ENCODE measurements around the gene SAMD9L. TPM values are rescaled to one million over a fixed set of nuclear protein-coding genes. Genes with fewer than 3 reads are reported as not detected.

SAMD9L gene
- total RNA-seq, 2 donors from 2014 or later: 7.2 to 10.7 TPM

DNA sequence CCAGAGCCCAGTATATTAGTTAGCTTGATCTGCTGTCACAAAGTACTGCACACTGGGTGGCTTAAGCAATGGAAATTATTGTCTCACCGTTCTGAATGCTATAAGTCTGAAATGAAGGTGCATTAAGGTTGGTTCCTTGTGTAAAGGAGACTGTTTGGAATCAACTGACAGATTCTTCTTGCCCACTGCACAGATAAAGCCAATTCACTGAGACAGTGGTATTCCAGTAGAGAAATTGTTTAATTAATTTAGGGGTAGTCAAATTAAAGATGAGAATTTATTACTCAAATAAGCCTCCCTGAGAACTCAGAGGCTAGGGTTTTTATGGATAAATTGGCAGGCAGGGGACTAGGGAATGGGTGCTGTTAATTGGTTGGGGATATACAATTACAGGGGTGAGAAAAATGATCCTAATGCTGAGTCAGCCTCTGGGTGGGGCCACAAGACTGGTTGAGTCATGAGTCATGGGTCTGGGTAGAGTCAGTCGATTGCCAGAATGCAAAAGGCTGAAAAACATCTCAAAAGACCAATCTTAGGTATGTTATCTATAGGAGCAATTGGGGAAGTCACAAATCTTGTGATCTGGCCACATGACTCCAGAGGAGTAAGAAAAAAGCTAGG, 23.5 kb upstream of the SAMD9L start:
- no peak for DNase-seq
- Histone ChIP-seq H3K27me3 (no peaks in the 10 kb centered on the region), H3K4me1 (no peaks in the 10 kb centered on the region), H3K4me3 (no peak overlapping the region), H3K9ac (ENCODE audit: low read depth in 2 of 2, low read length in 2 of 2) (no peak overlapping the region), H3K9me3 (no peaks in the 10 kb centered on the region), H3K27ac (no peak overlapping the region), H3K36me3 (no peaks in the 10 kb centered on the region)
- intact Hi-C loops (cut with DNase I): no loop called here
- TF ChIP-seq, protein P1, sequence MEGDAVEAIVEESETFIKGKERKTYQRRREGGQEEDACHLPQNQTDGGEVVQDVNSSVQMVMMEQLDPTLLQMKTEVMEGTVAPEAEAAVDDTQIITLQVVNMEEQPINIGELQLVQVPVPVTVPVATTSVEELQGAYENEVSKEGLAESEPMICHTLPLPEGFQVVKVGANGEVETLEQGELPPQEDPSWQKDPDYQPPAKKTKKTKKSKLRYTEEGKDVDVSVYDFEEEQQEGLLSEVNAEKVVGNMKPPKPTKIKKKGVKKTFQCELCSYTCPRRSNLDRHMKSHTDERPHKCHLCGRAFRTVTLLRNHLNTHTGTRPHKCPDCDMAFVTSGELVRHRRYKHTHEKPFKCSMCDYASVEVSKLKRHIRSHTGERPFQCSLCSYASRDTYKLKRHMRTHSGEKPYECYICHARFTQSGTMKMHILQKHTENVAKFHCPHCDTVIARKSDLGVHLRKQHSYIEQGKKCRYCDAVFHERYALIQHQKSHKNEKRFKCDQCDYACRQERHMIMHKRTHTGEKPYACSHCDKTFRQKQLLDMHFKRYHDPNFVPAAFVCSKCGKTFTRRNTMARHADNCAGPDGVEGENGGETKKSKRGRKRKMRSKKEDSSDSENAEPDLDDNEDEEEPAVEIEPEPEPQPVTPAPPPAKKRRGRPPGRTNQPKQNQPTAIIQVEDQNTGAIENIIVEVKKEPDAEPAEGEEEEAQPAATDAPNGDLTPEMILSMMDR (IDR thresholded peaks at IDR 0.05): no peak

DNA sequence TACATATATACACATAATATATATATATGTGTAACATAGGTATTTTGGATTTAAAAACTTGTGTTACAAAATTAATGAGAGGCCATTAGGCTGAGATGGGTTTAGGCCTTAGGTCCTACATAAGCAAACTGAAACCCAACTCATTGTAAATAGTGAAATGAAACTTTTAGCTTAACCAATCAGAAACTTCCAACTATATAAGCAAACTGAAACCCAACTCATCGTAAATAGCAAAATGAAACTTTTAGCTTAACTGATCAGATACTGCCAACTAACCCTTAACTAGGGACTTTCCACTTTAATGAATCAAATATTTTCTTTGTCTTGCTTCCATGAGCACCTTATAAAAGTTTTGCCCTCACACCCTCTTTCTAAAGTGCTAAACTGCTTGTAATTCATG, 17.3 kb upstream of the SAMD9L start:
- intact Hi-C loops (cut with DNase I): no loop called here
- no peaks in the 10 kb centered on the region for H3K4me1 ChIP-seq
- H3K27me3 ChIP-seq: no peaks in the 10 kb centered on the region
- TF ChIP-seq, protein P1 (IDR thresholded peaks at IDR 0.05): no peak
- H3K36me3 ChIP-seq: no peaks in the 10 kb centered on the region
- no peaks in the 10 kb centered on the region for H3K9me3 ChIP-seq
- no peak for DNase-seq
- H3K27ac ChIP-seq: no peak overlapping the region
- H3K4me3 ChIP-seq: no peak overlapping the region
- no peak overlapping the region for H3K9ac ChIP-seq (ENCODE audit: low read depth in 2 of 2, low read length in 2 of 2)

DNA sequence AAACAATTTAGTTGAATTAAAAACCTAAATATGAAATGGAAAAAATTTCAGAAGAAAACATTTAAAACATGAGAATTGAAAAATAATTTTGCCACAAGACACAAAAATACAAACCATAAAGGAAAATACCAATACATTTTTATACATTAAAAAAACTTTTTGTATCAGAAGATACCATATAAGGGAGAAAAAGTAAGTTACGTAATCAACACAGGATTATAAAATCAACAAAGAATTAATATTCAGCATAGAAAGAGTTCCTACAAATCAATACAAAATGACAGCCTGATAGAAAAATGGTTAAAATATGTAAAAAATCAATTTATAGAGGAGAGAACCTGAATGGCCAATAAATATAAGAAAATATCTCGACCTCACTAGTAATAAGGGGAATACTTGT, 16.6 kb upstream of the SAMD9L start:
- intact Hi-C loops (cut with DNase I): no loop called here
- Histone ChIP-seq H3K9ac (ENCODE audit: low read depth in 2 of 2, low read length in 2 of 2) (no peak overlapping the region), H3K36me3 (no peaks in the 10 kb centered on the region), H3K27me3 (no peaks in the 10 kb centered on the region), H3K27ac (no peak overlapping the region), H3K4me3 (no peak overlapping the region), H3K9me3 (no peaks in the 10 kb centered on the region), H3K4me1 (no peaks in the 10 kb centered on the region)
- TF ChIP-seq, protein P1 (IDR thresholded peaks at IDR 0.05): no peak
- DNase-seq: no peak

DNA sequence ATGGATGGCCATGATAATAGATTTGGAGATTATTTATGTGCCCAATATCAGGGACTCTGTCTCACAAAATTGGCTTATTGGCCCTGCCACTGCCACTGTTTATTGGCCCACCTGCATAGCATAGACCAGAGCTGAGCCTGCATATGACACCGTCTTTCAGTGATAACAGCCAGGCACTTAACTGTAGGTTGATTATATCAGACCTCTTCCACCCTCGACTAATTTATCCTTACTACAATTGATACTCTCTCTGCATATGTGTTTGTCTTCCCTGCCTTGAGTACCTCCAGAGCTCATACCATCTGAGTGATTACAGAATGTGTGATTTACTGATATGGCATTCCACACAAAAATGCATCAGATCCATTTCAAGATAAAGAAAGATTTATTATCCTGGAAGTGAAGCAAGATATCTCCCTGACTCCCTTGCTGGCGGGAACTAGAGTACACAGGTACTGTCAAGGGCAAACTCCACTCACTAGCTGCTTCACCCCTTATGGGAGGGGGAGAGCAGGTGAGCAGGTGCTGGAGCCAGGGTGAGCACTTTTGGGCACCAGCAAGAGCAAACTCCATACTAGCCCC, 13.1 kb upstream of the SAMD9L start:
- Histone ChIP-seq H3K4me1 (no peaks in the 10 kb centered on the region), H3K36me3 (no peaks in the 10 kb centered on the region), H3K27ac (no peak overlapping the region), H3K27me3 (no peaks in the 10 kb centered on the region), H3K4me3 (no peak overlapping the region), H3K9ac (ENCODE audit: low read depth in 2 of 2, low read length in 2 of 2) (no peak overlapping the region), H3K9me3 (no peaks in the 10 kb centered on the region)
- intact Hi-C loops (cut with DNase I): no loop called here
- TF ChIP-seq, protein P1 (IDR thresholded peaks at IDR 0.05): no peak
- DNase-seq: no peak

DNA sequence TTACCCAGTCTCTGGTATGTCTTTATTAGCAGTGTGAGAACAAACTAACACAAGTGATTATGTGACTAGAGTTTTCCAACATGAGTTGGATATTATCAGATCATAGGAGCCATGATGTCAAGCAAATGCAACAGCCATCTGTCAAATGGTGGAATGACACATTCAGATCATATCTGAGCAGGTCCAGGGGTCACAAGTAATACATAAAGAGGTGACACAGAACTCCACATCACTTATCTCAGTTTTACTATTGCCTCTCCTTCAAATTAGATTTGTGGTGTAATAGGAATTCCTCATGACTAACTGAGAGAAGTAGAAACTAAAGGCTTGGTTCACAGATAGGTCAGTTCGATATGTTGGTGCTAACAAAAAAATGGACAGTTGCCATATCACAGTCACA, 12.2 kb upstream of the SAMD9L start:
- Histone ChIP-seq H3K27ac (no peak overlapping the region), H3K27me3 (no peaks in the 10 kb centered on the region), H3K36me3 (no peaks in the 10 kb centered on the region), H3K4me3 (no peak overlapping the region), H3K9me3 (no peaks in the 10 kb centered on the region), H3K4me1 (no peaks in the 10 kb centered on the region), H3K9ac (ENCODE audit: low read depth in 2 of 2, low read length in 2 of 2) (no peak overlapping the region)
- intact Hi-C loops (cut with DNase I): no loop called here
- TF ChIP-seq, protein P1 (IDR thresholded peaks at IDR 0.05): no peak
- no peak for DNase-seq
